OCI-LY7 (cell line): ENCODE data around the gene ACP4. TPM values are rescaled to one million over a fixed set of nuclear protein-coding genes. Genes with fewer than 3 reads are reported as not detected.
"Not testable (repeated sequence)": the region's sequence is repeated elsewhere in the genome, so short reads cannot be mapped to it uniquely, and the experiment has no call there.

Experiments used
- BruUV-seq: library from RNA; stranded (reverse); fragments of 400-500 nt; replicated peaks from 2 replicates; lab custom pipeline; 2021; lab: Mats Ljungman, UMichigan
- CTCF ChIA-PET: fragments of 300-600 bp; sonication (Branson Sonifier 250); formaldehyde crosslinking; loops from one replicate; lab custom pipeline; 2022; ENCODE audit warnings: antibody characterized with exemption; ENCODE audit not compliant: unreplicated experiment; lab: Charles Lee
- POLR2A ChIA-PET: fragments of 300-600 bp; sonication (Branson Sonifier 250); formaldehyde crosslinking; loops from one replicate; lab custom pipeline; 2022; ENCODE audit warnings: antibody characterized with exemption; lab: Charles Lee
- DNase-seq: peaks from one replicate; pipeline ENCODE4 v3.0.0-alpha.2; 2015; ENCODE audit warnings: low spot score
- H2AFZ ChIP-seq: fragments of 200-600 bp; sonication (generic), shearing (Covaris generic); 2 replicates; pipeline ENCODE4 v1.6.1; 2014; ENCODE audit warnings: mild to moderate bottlenecking, antibody characterized with exemption, low read length, moderate library complexity
- H3K27ac ChIP-seq: fragments of 200-600 bp; sonication (generic); 2 replicates; pipeline ENCODE4 v1.5.1; 2014; ENCODE audit warnings: mixed run types, low read depth, mild to moderate bottlenecking, moderate library complexity, low read length, inconsistent platforms; ENCODE audit not compliant: poor library complexity, severe bottlenecking
- H3K36me3 ChIP-seq: fragments of 200-600 bp; sonication (generic); 2 replicates; pipeline ENCODE4 v1.6.1; 2014; ENCODE audit warnings: mild to moderate bottlenecking, antibody characterized with exemption, low read length, moderate library complexity, mixed read lengths; ENCODE audit not compliant: insufficient read depth
- H3K4me1 ChIP-seq: fragments of 200-600 bp; sonication (generic); 2 replicates; pipeline ENCODE4 v1.5.1; 2014; ENCODE audit warnings: mild to moderate bottlenecking, low read length; ENCODE audit not compliant: insufficient read depth, poor library complexity, severe bottlenecking
- H3K4me2 ChIP-seq: fragments of 200-600 bp; sonication (generic); 2 replicates; pipeline ENCODE4 v1.6.1; 2014; ENCODE audit warnings: mild to moderate bottlenecking, low read length
- H3K4me3 ChIP-seq: fragments of 200-600 bp; sonication (generic); 2 replicates; pipeline ENCODE4 v1.5.1; 2014; ENCODE audit warnings: mild to moderate bottlenecking, low read depth, low read length; ENCODE audit not compliant: poor library complexity, severe bottlenecking
- H3K79me2 ChIP-seq: fragments of 200-600 bp; sonication (generic); 2 replicates; pipeline ENCODE4 v1.6.1; 2016; ENCODE audit warnings: low read depth, mild to moderate bottlenecking, low read length, moderate library complexity, mixed read lengths; ENCODE audit not compliant: insufficient read depth
- H3K9me2 ChIP-seq: fragments of 200-600 bp; sonication (generic); 2 replicates; pipeline ENCODE4 v1.6.1; 2016; ENCODE audit warnings: mild to moderate bottlenecking, low read length, mixed read lengths; ENCODE audit not compliant: insufficient read depth
- H3K9me3 ChIP-seq: fragments of 200-600 bp; sonication (generic); 2 replicates; pipeline ENCODE4 v1.6.1; 2014; ENCODE audit warnings: mild to moderate bottlenecking, mixed run types, low read length, mixed read lengths
- H4K20me1 ChIP-seq: fragments of 200-600 bp; sonication (generic); 2 replicates; pipeline ENCODE4 v1.6.1; 2014; ENCODE audit warnings: mild to moderate bottlenecking, antibody characterized with exemption, low read length, moderate library complexity, mixed read lengths; ENCODE audit not compliant: insufficient read depth
- CTCF ChIP-seq: fragments of 200-600 bp; sonication (generic); conservative IDR thresholded peaks from 2 replicates; pipeline ENCODE4 v1.5.1; 2014; ENCODE audit warnings: mild to moderate bottlenecking, antibody characterized with exemption, low read length, moderate library complexity, mixed read lengths
- EZH2phosphoT487 ChIP-seq: fragments of 200-600 bp; sonication (generic); IDR thresholded peaks from 2 replicates; pipeline ENCODE4 v1.6.1; 2018; ENCODE audit warnings: low read depth, borderline replicate concordance, mild to moderate bottlenecking, mixed run types, antibody characterized with exemption, low read length, moderate library complexity, mixed read lengths
- intact Hi-C: fragments of 100-400 bp; cut with micrococcal nuclease; formaldehyde crosslinking; loops from one replicate; pipeline ENCODE4 v1.10.0; 2022; ENCODE audit not compliant: unreplicated experiment
- total RNA-seq, 2 experiments: library from RNA; depleted of rRNA in 1 of 2; stranded (reverse); fragments of >200 nt in 1 of 2; shearing (Covaris generic) in 1 of 2; gene quantifications; 2 replicates each; pipeline ENCODE4 v1.2.3, GENCODE V29; 2014 to 2022

The ACP4 gene
- total RNA-seq, 2 experiments from 2014 or later: not detected

GRCh38 chr19:50804420-50805272 lies 14.4 kb downstream of the ACP4 start:
- DNase-seq: peak; percentile 99
- Histone ChIP-seq H3K36me3 (peaks cover 41% of the 10 kb centered on the region), H3K9me2 (no peaks in the 10 kb centered on the region), H3K27ac (peak overlapping the region; percentile 73), H3K4me2 (peak overlapping the region; percentile 91), H4K20me1 (peaks cover 26% of the 10 kb centered on the region), H3K79me2 (peaks cover 45% of the 10 kb centered on the region), H2AFZ (peak overlapping the region; percentile 70), H3K4me3 (peak overlapping the region; percentile 99), H3K9me3 (no peaks in the 10 kb centered on the region), H3K4me1 (peaks cover 22% of the 10 kb centered on the region)
- TF ChIP-seq CTCF (no peak), EZH2phosphoT487 (no peak)
- BruUV-seq: no TSS peak
- intact Hi-C loops: loop anchor here (2.0 to 10.0 kb wide), 2 partner anchors 14 to 460 kb away; no protein-coding TSS in a partner anchor
- ChIA-PET CTCF (no interaction called here), POLR2A (interaction anchor here (0.6 kb wide), 1 partner anchor 249 kb away, joined by 3 read pairs; no protein-coding TSS in a partner anchor)

GRCh38 chr19:50808856-50809255 lies 18.6 kb downstream of the ACP4 start:
- H3K9me2 ChIP-seq: no peaks in the 10 kb centered on the region
- no TSS peak for BruUV-seq
- H3K4me3 ChIP-seq: no peak overlapping the region
- H3K4me1 ChIP-seq: peaks cover 6% of the 10 kb centered on the region
- H3K9me3 ChIP-seq: no peaks in the 10 kb centered on the region
- H3K36me3 ChIP-seq: peaks cover under 1% of the 10 kb centered on the region
- peaks cover under 1% of the 10 kb centered on the region; the same call in 1 of the 2 replicates for H4K20me1 ChIP-seq
- no peak overlapping the region for H3K4me2 ChIP-seq
- CTCF ChIA-PET: no interaction called here
- intact Hi-C loops: loop anchor here (10.0 kb wide), 1 partner anchor 464 kb away; no protein-coding TSS in a partner anchor
- H2AFZ ChIP-seq: no peak overlapping the region
- POLR2A ChIA-PET: no interaction called here
- peaks cover 6% of the 10 kb centered on the region for H3K79me2 ChIP-seq
- H3K27ac ChIP-seq: no peak overlapping the region
- no peak for DNase-seq
- TF ChIP-seq EZH2phosphoT487 (no peak), CTCF (no peak)

- CTCF ChIA-PET, H3K4me2 ChIP-seq, DNase-seq, H3K4me3 ChIP-seq, H3K9me3 ChIP-seq, H2AFZ ChIP-seq, H3K9me2 ChIP-seq, H3K79me2 ChIP-seq, H3K27ac ChIP-seq, H4K20me1 ChIP-seq, H3K36me3 ChIP-seq, H3K4me1 ChIP-seq, POLR2A ChIA-PET, intact Hi-C loops, BruUV-seq: not testable (repeated sequence)
These were observed 21.5 kb downstream of the ACP4 start for GRCh38 chr19:50811622-50812238.
